Activated naive CD4-positive, alpha-beta T cell treated with anti-CD3 and anti-CD28 coated beads for 36 hours (primary cell): ENCODE measurements around the gene ARHGEF10L. TPM values are rescaled to one million over a fixed set of nuclear protein-coding genes. Genes with fewer than 3 reads are reported as not detected.
A peak's percentile ranks its signal among the peaks of the same experiment; 100 is the strongest.

ENCODE experiments used
- CTCF ChIA-PET: fragments of 350-600 bp; sonication (Branson Sonifier 250); formaldehyde crosslinking; loops from one replicate; lab custom pipeline; 2021; ENCODE audit warnings: antibody characterized with exemption; lab: Charles Lee
- DNase-seq: peaks from one replicate; pipeline ENCODE4 v3.0.0-alpha.2; 2020
- H3K27ac Mint-ChIP-seq: one replicate; pipeline ENCODE4 v1.8.0; 2021; ENCODE audit warnings: mild to moderate bottlenecking, mixed read lengths
- H3K27me3 Mint-ChIP-seq: one replicate; pipeline ENCODE4 v1.8.0; 2021; ENCODE audit warnings: low read depth, mixed read lengths
- H3K36me3 Mint-ChIP-seq: one replicate; pipeline ENCODE4 v1.8.0; 2021; ENCODE audit warnings: low read depth, mixed read lengths
- H3K4me1 Mint-ChIP-seq: one replicate; pipeline ENCODE4 v1.8.0; 2021; ENCODE audit warnings: low read depth, mixed read lengths
- H3K4me3 Mint-ChIP-seq: one replicate; pipeline ENCODE4 v1.8.0; 2021; ENCODE audit warnings: mild to moderate bottlenecking, moderate library complexity, mixed read lengths
- H3K9me3 Mint-ChIP-seq: one replicate; pipeline ENCODE4 v1.8.0; 2021; ENCODE audit warnings: mixed read lengths
- intact Hi-C: fragments of 100-400 bp; cut with micrococcal nuclease; formaldehyde crosslinking; loops from one replicate; pipeline ENCODE4 v1.15.1; 2023
- total RNA-seq, 2 experiments: library from RNA; stranded (reverse); gene quantifications; one replicate each; pipeline ENCODE4 v1.2.3, GENCODE V29; 2021

ARHGEF10L gene
- total RNA-seq, 2 experiments from 2014 or later = not detected

DNA sequence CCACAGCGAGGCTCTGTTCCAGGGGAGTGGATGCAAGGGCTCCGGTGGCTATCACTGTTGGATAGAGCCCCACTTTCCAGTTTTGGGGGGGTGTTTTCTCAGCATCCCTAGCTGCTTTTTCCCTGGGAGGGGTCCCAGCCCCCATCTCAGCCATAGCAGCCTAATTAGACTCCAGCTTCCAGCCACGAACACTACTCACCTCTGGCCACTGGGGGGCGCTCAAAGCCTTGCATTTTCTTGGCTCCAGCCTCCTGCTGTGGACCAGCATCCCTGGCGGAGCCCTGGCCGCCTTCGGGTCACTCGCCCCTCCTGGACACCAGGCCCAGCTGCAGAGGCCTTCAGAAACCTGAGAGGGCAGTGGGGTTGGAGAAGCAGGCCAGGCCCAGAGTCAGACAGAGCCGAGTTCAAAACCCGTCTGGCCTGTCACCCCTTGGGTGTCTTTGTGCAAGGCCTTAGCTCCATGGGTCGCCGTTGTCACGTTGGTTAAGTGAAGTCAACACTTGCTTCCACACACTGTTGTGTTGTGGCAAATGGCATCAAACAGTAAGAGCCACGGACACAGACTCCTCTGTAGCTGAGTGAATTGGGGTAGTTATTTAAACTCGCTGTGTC, 122.2 kb downstream of the ARHGEF10L start:
- H3K27ac Mint-ChIP-seq = no peak overlapping the region
- H3K4me3 Mint-ChIP-seq = no peak overlapping the region
- H3K36me3 Mint-ChIP-seq = no peaks in the 10 kb centered on the region
- DNase-seq = peak; percentile 78
- intact Hi-C loops = loop anchor here (1.0 to 10.0 kb wide), 4 partner anchors 163 to 923 kb away; no protein-coding TSS in a partner anchor
- no peaks in the 10 kb centered on the region for H3K4me1 Mint-ChIP-seq
- no peaks in the 10 kb centered on the region for H3K9me3 Mint-ChIP-seq
- CTCF ChIA-PET = interaction anchor here (0.8 to 2.0 kb wide), 17 partner anchors 9 to 920 kb away, joined by 3 to 11 read pairs (median 4); no protein-coding TSS in a partner anchor
- H3K27me3 Mint-ChIP-seq = no peaks in the 10 kb centered on the region

DNA sequence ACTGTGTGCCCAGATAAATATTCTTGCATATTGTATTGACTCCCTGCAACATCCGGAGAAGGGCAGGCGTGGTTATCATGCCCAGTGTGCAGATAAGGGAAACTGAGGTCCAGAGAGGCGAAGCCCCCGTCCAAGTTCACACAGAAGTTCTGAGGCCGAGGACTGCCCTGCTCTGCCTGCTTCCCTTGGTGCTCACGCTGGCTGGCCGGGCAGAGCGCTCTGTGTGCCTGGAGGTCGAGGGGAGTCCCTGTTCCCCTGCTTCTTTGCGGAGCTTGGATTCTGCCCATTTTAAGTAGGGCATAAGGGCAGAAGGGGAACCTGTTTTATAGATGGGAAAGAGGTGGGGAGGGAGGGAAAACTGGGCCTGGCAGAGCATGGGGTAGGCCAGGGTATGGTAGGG, 122.8 kb downstream of the ARHGEF10L start:
- CTCF ChIA-PET = interaction anchor here (0.8 to 2.0 kb wide), 12 partner anchors 8 to 914 kb away, joined by 3 to 11 read pairs (median 4); no protein-coding TSS in a partner anchor
- intact Hi-C loops = loop anchor here (5.0 to 10.0 kb wide), 3 partner anchors 163 to 923 kb away; no protein-coding TSS in a partner anchor
- no peak overlapping the region for H3K27ac Mint-ChIP-seq

DNA sequence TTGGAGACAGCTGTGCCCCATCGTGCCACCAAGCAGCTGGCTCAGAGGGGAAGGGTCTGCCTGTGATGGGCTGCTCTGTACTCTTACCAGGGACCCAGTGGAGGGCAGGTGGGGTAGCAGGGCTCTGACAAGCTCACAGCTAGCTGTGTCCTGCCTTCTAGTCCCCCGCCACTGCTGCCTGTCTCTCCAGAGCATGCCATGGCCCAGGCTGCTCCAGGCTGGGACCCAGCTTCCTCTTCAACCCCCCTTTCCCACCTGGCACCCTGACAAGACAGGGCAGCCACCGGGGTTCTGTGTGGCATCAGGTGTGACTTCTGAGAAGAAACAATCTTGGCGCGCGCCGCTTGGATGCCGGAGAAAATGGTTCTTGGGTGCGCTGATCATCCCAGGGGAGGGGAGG, 123.3 kb downstream of the ARHGEF10L start:
- Mint-ChIP-seq H3K4me1 (no peaks in the 10 kb centered on the region), H3K9me3 (no peaks in the 10 kb centered on the region), H3K36me3 (no peaks in the 10 kb centered on the region), H3K27me3 (no peaks in the 10 kb centered on the region), H3K4me3 (no peak overlapping the region), H3K27ac (no peak overlapping the region)
- intact Hi-C loops = loop anchor here (5.0 to 10.0 kb wide), 3 partner anchors 162 to 922 kb away; no protein-coding TSS in a partner anchor
- no peak for DNase-seq
- CTCF ChIA-PET = interaction anchor here (0.7 to 1.3 kb wide), 2 partner anchors 78 to 556 kb away, joined by 3 to 4 read pairs; no protein-coding TSS in a partner anchor

More for the DNA sequence above, 122.8 kb downstream of the ARHGEF10L start:
- Mint-ChIP-seq H3K4me1 (no peaks in the 10 kb centered on the region), H3K36me3 (no peaks in the 10 kb centered on the region), H3K4me3 (no peak overlapping the region), H3K9me3 (no peaks in the 10 kb centered on the region), H3K27me3 (no peaks in the 10 kb centered on the region)
- no peak for DNase-seq

DNA sequence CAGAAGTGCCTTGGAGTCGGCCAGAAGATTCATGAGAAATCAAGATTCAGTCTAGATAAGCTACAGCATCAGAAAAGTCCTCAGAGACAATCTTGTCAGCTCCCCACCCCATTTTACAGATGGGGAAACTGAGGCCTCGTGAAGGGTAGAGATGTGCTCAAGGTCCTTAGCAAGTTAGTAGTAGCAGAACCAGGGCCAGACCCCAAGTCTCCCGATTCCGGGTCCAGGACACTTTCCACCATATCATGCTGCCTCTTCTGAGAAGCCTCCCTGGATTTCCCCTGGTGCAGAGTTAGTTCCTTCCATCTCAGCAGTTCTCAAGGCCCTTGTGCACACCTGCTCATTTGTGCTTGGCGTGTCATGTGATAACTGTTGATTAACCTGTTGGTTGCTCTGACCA, 124.1 kb downstream of the ARHGEF10L start:
- H3K9me3 Mint-ChIP-seq = no peaks in the 10 kb centered on the region
- H3K36me3 Mint-ChIP-seq = no peaks in the 10 kb centered on the region
- no peaks in the 10 kb centered on the region for H3K27me3 Mint-ChIP-seq
- H3K4me1 Mint-ChIP-seq = no peaks in the 10 kb centered on the region
- intact Hi-C loops = loop anchor here (5.0 to 10.0 kb wide), 3 partner anchors 161 to 921 kb away; no protein-coding TSS in a partner anchor
- no peak overlapping the region for H3K27ac Mint-ChIP-seq
- no peak overlapping the region for H3K4me3 Mint-ChIP-seq
- DNase-seq = no peak
- CTCF ChIA-PET = interaction anchor here (0.7 kb wide), 1 partner anchor 77 kb away, joined by 4 read pairs; no protein-coding TSS in a partner anchor

DNA sequence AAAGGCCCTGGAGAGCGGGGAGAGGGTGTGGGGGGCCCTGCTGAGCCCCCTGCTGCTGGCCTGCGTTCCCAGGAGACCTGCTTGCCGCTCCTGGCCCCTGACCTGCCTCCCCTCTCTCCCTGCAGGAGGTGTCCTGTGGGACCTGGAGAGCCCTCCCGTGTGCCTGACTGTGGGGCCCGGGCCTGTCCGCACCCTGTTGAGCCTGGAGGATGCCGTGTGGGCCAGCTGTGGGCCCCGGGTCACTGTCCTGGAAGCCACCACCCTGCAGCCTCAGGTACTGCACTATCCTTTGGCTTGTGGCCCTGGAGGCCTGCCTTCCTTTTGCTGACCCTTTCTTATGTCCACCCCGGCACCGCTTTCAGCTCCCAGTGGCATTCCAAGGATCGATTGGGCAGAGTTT, 124.8 kb downstream of the ARHGEF10L start:
- no peaks in the 10 kb centered on the region for H3K4me1 Mint-ChIP-seq
- no peaks in the 10 kb centered on the region for H3K27me3 Mint-ChIP-seq
- no peak overlapping the region for H3K4me3 Mint-ChIP-seq
- intact Hi-C loops = loop anchor here (5.0 to 10.0 kb wide), 3 partner anchors 160 to 920 kb away; no protein-coding TSS in a partner anchor
- CTCF ChIA-PET = no interaction called here
- DNase-seq = no peak
- no peak overlapping the region for H3K27ac Mint-ChIP-seq
- no peaks in the 10 kb centered on the region for H3K9me3 Mint-ChIP-seq
- no peaks in the 10 kb centered on the region for H3K36me3 Mint-ChIP-seq

DNA sequence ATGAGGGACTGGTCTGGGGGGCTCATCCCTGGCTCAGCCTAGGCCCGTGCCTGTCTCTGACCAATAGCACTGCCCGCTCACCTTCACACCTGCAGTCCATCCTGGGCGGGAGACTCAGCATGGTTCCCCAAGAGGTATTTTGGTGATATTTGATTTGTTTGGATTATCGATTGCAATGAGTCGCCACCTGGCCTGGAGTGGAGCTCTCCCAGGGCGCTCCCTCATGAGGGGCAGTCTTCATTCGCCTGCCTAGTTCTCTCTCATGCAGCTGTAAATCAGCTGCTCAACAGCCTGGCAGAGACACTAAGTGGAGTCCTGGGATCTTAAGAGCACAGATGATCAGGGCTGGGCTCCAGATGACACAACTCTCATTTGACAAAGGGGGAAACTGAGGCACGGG, 125.6 kb downstream of the ARHGEF10L start:
- H3K27ac Mint-ChIP-seq = no peak overlapping the region
- H3K36me3 Mint-ChIP-seq = no peaks in the 10 kb centered on the region
- CTCF ChIA-PET = no interaction called here
- intact Hi-C loops = loop anchor here (10.0 kb wide), 2 partner anchors 160 to 920 kb away; no protein-coding TSS in a partner anchor
- no peak overlapping the region for H3K4me3 Mint-ChIP-seq
- no peaks in the 10 kb centered on the region for H3K27me3 Mint-ChIP-seq
- no peak for DNase-seq
- H3K4me1 Mint-ChIP-seq = no peaks in the 10 kb centered on the region
- no peaks in the 10 kb centered on the region for H3K9me3 Mint-ChIP-seq

DNA sequence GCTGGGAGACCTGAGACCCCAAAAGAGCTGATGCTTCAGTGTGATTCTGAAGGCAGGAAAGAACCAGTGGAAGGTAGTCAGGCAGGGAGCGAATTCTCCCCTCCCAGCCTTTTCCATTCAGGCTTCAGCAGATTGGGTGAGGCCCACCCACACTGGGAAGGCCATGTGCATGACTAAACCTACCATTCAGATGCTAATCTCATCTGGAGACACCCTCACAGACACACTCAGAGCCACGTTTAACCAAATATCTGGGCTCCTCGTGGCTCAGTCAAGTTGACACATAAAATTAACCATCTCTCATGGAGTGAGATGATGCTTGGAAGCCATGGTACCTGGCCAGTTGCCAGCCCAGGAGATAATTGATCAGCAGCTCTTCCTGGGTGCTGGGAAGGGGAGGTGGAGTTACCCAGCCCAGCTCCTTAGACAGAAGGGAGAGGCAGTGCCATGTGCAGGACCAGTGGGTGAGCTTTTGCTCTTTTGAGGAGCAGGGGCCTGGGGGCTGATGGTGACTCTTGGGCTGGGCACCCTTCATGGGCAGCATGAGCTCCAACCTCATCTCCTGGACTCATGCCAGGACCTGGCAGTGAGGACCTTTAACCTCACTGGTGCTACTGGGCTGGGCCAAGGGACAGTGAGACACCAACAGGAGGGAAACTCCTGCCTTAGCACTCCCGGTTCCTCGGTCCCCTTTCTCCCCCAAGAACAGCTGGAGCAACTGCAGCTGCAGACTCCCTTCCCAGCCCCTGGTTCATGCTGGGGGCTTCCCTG, 126.6 kb downstream of the ARHGEF10L start:
- Mint-ChIP-seq H3K27me3 (no peaks in the 10 kb centered on the region), H3K4me3 (no peak overlapping the region), H3K4me1 (no peaks in the 10 kb centered on the region), H3K27ac (no peak overlapping the region), H3K9me3 (no peaks in the 10 kb centered on the region), H3K36me3 (no peaks in the 10 kb centered on the region)
- no peak for DNase-seq
- CTCF ChIA-PET = interaction anchor here (0.6 to 0.7 kb wide), 2 partner anchors 38 to 62 kb away, joined by 3 read pairs; no protein-coding TSS in a partner anchor
- intact Hi-C loops = loop anchor here (10.0 kb wide), 2 partner anchors 159 to 919 kb away; no protein-coding TSS in a partner anchor

DNA sequence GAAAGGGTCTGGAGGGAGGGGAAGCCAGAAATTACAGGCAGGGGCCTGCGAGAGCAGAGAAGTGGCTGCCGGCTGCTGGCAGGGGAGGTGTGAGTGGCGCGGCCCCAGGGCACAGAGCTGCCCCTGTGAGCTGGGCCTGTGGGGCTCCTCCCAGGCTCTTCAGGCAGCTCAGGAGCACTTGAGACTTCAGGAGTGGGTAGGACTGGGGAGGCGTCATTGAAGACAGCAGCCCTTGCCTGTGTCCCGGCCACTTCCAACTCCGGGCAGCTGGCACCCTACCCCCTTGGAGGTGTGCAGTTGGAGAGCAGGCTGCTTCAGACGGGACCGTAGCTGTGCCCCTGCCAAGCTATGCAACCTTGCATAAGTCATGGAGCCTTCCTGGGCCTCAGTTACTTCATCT, 128.1 kb downstream of the ARHGEF10L start:
- Mint-ChIP-seq H3K4me1 (no peaks in the 10 kb centered on the region), H3K4me3 (no peak overlapping the region), H3K36me3 (no peaks in the 10 kb centered on the region), H3K27ac (no peak overlapping the region), H3K27me3 (no peaks in the 10 kb centered on the region), H3K9me3 (no peaks in the 10 kb centered on the region)
- CTCF ChIA-PET = no interaction called here
- intact Hi-C loops = loop anchor here (10.0 kb wide), 2 partner anchors 157 to 917 kb away; no protein-coding TSS in a partner anchor
- no peak for DNase-seq

DNA sequence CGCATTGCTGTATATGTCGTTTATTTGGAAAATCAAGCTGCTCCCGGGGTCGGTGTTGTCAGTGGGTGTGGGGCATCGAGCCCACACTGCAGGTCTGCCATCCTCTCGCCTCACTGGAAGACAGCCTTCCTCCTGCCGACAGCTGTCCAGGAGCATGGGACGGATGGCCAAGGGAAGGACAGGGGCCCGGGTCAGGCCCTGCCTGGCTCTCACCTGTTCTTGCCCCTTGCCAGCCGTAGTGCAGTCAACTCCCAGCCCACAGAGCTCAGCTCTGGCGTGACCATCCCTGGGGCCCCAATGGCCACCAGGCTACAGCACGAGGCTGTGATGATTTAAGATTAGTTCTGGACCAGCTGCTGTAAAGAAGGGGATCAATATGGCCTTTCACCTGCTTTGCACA, 128.7 kb downstream of the ARHGEF10L start:
- H3K4me3 Mint-ChIP-seq = no peak overlapping the region
- H3K27me3 Mint-ChIP-seq = no peaks in the 10 kb centered on the region
- no peaks in the 10 kb centered on the region for H3K9me3 Mint-ChIP-seq
- no peak overlapping the region for H3K27ac Mint-ChIP-seq
- no peak for DNase-seq
- H3K4me1 Mint-ChIP-seq = no peaks in the 10 kb centered on the region
- intact Hi-C loops = loop anchor here (10.0 kb wide), 2 partner anchors 157 to 917 kb away; no protein-coding TSS in a partner anchor
- no peaks in the 10 kb centered on the region for H3K36me3 Mint-ChIP-seq
- CTCF ChIA-PET = no interaction called here

DNA sequence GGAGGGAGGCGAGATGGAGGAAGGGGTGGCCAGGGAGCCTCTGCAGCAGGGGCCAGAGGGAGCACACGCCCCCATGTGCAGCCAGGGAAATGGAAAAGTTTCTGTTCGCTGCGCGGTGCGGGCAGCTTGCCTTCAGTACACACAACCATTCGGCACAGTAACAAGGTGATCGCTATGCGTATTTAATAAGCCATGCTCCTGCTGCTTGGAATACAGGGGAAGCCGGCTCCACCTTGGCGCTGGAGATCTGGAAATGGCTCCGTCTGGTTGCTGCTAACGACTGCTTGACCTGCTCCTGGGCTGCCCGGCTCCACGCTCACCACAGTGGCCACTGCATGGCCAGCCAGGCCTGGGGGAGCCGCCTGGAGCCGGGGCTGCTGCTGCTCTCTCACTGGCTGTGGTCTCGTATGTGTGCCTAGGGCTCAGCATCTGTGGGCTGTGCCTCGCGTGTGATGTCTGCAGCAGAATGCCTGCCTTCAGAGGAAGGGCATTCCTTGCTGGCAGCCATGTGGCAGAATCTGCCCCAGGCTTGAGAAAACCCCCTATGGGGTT, 129.2 kb downstream of the ARHGEF10L start:
- Mint-ChIP-seq H3K9me3 (no peaks in the 10 kb centered on the region), H3K27ac (no peak overlapping the region), H3K27me3 (no peaks in the 10 kb centered on the region), H3K4me3 (no peak overlapping the region), H3K36me3 (no peaks in the 10 kb centered on the region), H3K4me1 (no peaks in the 10 kb centered on the region)
- CTCF ChIA-PET = no interaction called here
- intact Hi-C loops = loop anchor here (10.0 kb wide), 2 partner anchors 156 to 916 kb away; no protein-coding TSS in a partner anchor
- DNase-seq = no peak

DNA sequence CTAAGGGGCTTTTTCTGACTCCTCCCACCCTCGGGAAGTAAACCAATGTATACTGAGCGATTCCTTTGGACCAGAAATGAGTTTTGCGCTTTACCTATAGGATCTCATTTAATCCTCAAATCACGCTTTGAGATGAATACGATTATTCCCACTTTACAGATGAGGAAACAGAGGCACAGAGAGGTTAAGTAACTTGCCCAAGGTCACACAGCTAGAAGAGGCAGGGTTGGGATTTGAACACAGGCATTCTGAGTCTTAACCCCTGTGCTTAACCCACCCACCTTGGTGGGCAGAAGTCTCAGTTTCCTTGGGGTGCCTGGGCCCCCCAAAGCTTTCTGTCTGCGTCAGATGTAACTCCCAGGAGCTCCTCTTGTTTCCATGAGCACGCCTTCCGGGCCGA, 129.8 kb downstream of the ARHGEF10L start:
- H3K9me3 Mint-ChIP-seq = no peaks in the 10 kb centered on the region
- DNase-seq = no peak
- H3K36me3 Mint-ChIP-seq = no peaks in the 10 kb centered on the region
- no peaks in the 10 kb centered on the region for H3K4me1 Mint-ChIP-seq
- no peaks in the 10 kb centered on the region for H3K27me3 Mint-ChIP-seq
- H3K4me3 Mint-ChIP-seq = no peak overlapping the region
- CTCF ChIA-PET = no interaction called here
- intact Hi-C loops = loop anchor here (10.0 kb wide), 2 partner anchors 155 to 915 kb away; no protein-coding TSS in a partner anchor
- H3K27ac Mint-ChIP-seq = no peak overlapping the region
